ENCODE data around the gene TMEM39A.

Gene TMEM39A, protein sequence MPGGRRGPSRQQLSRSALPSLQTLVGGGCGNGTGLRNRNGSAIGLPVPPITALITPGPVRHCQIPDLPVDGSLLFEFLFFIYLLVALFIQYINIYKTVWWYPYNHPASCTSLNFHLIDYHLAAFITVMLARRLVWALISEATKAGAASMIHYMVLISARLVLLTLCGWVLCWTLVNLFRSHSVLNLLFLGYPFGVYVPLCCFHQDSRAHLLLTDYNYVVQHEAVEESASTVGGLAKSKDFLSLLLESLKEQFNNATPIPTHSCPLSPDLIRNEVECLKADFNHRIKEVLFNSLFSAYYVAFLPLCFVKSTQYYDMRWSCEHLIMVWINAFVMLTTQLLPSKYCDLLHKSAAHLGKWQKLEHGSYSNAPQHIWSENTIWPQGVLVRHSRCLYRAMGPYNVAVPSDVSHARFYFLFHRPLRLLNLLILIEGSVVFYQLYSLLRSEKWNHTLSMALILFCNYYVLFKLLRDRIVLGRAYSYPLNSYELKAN
- total RNA-seq, result 36.0 to 44.1 reads per million in 2 donors

DNA sequence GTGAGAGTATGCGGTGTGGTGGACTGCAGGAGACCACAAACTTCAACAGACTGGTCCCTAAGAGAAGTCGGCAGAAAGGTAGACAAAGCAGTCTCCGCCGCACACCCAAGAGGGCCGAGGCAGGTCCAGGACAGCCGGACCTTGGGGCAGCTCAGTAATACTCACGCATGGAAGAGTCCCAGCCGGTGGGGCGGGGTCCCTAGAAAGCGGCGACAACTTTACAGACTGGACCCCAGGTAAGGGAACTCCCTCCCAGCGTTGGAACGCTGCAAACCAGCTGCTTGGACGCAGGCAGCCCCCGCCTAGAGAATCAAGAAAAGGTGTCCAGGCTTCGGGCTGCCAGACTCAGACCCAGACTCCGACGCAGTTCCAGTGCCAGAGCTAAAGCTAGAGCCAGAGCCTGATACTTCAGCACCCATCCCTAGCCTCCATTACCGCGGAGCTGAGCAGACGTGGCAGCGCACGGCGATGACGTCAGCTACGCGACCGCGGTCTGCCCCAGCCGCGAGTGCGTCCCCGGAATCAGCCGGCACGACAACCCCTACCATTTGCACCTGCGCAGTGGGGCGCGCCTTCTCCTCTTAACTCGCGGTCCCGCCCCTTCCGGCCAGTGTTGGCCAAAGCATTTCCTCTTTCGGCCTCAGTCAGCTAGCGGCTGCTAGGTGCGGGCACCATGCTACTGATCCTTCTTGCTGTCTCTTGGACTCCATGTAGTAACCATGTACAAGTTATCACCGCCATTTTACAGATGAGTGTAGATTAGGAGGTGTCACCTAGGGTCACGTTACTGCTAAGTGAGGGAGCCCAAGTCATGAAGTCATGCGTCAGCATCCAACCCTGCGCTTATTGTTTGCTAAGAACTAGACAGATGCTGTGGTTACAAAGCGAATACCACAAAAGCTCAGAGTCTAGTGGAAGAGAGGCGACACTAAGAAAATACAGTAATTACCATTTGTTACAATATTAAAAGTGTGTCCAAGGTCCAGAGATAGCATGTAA, at the start of gene TMEM39A:
TMEM39A (minus strand) TSS at position 445 of the 999 bp plus-strand sequence. CDS start 1,541 bp downstream, outside the sequence.
- peak; percentile 99 for DNase-seq

DNA sequence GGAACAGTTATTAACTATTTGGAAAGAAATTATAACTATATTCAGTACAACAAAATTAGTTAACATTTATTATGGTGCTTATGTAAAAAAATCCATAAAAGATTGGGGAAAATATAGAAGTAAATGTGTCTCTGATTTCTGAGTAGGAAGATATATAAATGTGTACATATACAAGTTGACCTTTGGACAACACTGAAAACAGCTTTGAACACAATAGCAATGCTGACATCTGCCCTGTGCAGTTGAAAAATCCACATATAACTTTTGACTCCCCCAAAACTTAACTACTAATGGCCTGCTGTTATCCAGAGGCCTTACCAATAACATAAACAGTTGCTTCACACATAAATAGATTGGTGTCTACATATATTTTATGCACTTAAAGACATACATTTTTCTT, 47.3 kb upstream of the TMEM39A start:
- DNase-seq, result no peak

DNA sequence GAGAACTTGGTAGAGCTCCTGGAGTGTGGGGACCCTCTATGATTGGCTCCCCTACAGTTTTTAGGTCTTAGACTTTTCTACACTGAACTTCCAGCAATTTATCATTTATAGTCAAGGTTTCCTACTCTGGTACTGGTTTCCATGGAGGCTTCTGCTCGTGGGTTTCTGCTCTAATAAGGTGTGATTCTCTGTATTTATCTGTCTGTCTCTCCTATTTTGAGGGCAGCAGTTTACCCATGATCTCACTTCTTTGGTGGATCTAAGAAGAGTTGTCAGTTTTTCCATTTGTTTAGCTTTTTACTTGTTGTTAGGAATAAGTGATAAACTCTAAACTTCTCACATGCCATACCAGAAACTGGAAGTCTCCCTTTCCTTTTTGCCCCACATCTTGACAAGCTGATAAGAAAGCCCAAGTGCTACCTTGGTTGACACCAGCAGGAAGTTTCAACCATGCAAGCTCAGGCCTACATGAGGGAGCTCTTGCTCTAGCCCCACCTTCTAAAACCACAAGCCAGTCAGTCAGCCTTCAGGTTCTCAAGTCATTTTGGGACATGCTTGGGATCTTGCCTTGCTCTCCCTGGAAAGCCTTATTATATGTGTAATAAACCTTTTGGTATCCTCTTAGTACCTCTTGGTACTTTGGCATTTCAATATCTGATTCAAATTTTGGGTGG, 44.9 kb upstream of the TMEM39A start:
- no peak for DNase-seq

DNA sequence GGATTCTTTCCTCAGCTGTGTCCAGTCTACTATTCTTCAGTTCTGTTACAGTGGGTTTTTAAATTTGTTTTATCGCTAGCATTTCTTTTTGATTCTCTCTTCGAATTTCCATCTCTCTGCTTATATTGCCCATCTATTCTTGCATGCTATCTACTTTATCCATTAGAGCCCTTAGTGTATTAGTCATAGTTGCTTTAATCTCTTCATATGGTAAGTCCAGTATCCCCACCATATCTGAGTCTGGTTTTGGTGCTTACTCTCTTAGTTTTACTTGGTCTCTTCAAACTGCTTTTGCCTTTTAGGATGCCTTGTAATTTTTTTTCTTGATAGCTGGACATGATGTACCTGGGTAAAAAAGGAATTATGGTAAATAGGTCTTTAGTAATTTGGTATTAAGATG, 44.0 kb upstream of the TMEM39A start:
- no peak for DNase-seq

DNA sequence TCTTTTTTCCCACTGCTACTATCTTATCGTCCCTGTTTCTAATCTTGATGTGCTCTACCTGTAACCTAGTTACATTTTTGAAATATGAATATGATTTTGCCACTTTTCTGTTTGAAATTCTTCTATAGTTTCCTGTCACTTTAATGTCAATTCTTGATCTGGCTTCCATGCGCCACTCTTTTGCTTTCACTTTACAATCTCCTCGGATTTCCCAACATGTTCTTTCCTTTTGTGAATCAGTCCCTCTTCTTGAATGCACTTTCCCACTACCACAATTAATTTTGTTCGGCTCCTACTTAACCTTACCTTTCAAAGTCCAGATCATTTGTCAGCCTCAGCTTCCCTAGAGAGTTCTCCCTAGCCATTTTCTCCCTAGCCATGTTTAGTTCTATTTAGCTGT, 43.2 kb upstream of the TMEM39A start:
- DNase-seq, result no peak

DNA sequence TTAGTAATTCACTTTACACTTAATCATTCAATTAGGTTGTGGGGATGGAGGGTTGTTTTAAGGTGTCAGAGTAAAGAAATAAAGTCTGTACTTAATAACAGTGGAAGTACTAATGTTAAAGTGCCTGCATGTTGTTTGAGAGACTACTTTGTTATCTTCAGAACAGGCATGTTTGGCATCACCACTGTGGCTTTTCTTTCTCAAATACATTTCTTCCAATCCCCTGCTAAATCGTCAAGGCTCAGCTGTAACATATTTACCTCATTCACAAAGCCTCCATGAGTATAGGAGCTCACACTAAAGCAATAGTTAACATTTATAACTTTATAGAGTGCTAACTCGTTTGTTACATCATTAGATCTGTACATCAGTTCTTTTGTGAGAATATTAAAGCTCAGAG, 37.5 kb upstream of the TMEM39A start:
- DNase-seq, result no peak

DNA sequence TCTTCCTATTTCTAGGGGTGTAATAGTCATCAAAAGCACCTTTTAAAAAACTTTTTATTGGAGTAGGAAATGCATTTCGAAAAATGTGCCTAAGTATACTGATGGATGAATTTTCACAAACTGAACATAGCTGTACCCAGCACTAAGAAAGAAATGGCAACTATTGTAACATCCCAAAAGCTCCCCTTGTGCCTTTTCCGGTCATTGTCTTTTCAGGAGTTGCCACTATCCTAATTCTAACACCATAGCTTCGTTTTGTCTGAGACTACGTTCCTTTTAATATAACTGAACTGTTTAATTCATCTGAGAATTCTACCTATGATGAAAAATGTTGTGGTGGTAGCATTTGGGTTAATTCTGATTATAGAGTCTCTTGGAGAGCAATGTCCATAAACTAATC, 36.9 kb upstream of the TMEM39A start:
- no peak for DNase-seq

DNA sequence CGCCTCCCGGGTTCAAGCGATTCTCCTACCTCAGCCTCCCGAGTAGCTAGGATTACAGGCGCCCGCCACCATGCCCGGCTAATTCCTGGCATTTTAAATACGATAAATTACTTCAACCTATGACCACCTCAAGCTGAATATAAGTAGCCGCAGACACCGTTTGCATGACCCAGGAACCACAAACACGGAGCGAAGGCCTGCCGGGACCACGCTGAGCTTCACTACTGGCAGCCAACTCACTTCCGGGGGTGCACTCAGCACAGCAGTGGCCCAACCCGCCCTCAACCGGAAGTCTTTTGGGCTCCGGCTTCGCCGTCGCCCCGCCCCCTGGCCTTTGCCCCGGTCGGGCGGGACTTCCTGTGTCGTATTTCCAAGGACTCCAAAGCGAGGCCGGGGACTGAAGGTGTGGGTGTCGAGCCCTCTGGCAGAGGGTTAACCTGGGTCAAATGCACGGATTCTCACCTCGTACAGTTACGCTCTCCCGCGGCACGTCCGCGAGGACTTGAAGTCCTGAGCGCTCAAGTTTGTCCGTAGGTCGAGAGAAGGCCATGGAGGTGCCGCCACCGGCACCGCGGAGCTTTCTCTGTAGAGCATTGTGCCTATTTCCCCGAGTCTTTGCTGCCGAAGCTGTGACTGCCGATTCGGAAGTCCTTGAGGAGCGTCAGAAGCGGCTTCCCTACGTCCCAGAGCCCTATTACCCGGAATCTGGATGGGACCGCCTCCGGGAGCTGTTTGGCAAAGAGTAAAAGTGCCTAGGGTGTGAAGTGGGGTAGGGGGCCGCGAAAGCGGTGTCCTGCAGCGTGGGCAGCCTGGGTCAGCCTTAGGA, 35.0 kb upstream of the TMEM39A start, which contains the start of gene TIMMDC1:
TIMMDC1 (plus strand) TSS at position 362 of the 826 bp plus-strand sequence; CDS start at position 549, 187 bp downstream.
- peak; percentile 88 for DNase-seq

DNA sequence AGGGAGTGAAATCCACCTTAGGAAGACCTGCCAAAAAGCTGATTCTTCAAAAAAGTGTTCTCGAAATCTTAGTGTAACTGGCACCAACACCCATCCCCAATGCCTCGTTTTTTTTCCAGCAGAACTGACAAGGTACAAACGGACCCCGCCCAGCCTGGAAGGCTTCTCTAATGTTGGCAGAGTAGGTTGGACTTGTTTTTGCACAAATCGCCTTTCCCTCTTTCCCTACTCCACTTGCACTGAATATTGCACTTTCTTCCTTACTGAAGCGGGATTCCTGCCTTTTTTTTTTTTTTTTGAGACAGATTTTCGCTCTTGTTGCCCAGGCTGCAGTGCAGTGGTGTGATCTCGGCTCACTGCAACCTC, 34.4 kb upstream of the TMEM39A start:
- DNase-seq, result no peak

DNA sequence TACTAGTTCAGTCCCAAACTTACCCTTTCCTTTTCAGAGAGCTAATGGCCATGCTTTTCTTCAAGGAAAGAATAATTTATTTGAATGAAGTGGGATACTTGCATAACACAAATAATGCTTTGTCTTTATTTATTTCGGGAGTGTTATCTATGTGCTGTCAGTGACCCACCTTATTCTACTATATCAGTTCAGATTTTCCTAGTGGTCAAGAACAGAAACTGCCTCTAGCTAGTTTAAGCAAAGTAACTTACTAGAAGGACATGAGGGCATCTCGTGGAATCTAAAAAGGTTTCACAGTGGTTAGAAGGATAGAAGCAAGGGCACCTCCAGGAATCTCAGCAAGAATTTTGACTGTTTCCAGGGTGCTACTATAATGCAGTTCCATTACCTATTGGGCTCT, 31.2 kb upstream of the TMEM39A start:
- DNase-seq, result no peak

DNA sequence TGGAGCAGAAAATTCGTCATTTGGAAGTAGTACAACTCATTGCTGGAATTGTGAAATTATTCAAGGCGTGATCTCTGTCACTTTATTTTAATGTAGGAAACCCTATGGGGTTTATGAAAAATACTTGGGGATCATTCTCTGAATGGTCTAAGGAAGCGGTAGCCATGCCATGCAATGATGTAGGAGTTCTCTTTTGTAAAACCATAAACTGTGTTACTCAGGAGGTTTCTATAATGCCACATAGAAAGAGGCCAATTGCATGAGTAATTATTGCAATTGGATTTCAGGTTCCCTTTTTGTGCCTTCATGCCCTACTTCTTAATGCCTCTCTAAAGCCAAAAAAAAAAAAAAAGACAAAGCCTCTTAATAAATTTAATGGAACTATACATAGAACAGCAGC, 29.4 kb upstream of the TMEM39A start:
- DNase-seq, result no peak

DNA sequence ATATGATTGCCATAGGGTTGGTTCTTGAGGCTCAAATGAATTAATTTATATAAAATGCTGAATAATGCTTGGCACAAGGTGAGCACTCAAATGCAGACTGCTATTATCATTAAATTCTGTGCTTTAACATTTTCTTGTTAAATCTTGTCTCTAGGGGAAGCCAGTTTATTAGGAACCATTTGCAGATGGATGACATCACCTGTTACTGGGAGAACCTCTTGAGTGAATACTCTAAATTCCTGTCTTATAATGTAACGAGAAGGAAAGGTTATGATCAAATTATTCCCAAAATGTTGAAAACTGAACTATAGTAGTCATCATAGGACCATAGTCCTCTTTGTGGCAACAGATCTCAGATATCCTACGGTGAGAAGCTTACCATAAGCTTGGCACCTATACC, 28.7 kb upstream of the TMEM39A start:
- no peak for DNase-seq

DNA sequence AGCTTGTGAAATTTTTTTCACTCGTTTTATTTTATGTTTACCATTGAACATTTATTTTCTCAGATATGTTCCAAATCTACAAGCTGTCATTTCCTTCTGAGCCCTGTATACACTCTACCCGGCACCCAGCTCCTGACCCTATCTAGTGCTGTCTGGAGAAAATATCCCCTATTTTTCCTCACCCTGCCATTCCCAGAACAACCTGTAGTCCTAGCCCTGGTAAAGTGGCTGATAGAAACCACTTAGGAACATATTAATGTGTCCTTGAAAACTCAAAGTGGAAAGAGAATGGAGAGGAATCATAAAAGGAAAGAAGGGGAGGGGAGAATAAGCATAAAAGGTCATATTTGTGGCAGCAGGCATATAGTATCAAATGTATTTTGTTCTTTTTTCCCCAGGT, 26.7 kb upstream of the TMEM39A start:
- DNase-seq, result no peak

DNA sequence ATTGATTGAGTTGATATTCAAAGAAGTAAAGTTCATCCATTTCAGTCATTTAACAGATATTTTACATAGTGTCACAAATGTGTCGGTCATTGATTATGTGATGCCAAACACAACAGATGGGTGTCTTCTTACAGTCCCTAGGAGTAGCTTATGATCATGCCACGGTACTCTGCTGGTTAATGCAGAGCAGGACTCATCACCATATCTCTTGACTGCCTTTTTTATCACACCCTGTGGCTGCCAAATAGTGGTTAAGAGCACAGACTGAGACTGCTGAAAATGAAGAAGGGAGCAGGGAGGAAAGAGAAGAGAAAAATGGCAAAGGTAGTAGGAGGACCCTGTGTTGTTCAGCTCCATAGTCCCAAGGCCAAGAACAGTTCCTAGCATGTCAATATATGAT, 22.1 kb upstream of the TMEM39A start:
- no peak for DNase-seq

DNA sequence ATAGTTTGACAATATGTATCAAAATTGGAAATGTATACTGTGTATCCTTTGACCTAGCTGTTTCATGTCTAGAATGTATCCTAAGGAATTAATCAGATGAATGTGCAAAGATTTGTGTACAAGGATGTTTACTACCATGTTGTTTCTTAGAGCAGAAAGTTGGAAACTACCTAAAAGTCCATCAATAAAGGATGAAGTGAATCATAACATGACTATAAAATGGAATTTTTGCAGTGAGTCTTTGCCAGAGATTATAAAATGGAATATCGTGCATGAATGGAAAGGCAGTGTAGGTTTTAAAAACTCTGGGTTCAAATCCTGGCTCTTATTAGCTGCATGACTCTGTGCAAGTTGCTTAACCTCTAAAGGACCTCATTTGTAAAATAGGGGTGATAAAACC, 19.7 kb upstream of the TMEM39A start:
- no peak for DNase-seq

DNA sequence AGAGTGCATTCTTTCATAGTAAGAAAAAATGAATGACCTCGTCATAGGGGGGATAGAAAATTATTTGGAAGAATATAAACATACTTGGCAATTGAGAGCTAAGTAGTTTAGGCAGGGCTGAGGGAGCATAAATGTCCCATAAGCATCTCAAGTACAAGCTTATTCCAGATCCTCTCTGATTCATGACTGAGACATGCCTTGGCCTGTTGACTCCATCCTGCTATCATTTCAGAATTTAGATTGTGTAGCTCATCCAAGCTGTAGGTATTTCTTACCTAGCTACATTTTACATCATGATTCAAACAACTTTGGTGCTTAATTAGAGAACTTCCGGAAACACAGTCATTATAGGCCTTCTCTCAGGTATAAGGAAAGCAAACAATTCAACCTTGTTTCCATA, 17.7 kb upstream of the TMEM39A start:
- no peak for DNase-seq

DNA sequence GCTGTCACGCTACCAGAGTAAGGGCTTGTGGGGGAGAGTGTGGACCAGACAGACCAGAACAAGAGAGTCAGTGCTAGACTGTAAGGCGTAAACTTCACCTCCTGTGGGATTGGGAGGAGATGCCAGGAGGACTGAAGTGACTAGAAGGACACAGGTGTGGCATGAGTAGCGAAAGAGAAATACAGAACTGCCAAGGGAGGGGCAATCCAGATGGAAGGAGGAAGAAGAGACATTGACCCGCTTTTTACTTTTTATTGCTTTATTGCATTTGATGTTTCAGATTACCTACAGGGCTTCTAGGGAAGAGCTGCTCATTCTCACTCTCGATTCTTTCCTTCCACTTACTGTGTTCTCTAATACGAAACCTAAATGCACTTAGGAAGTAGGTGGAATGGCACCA, 7.5 kb upstream of the TMEM39A start:
- DNase-seq, result no peak

DNA sequence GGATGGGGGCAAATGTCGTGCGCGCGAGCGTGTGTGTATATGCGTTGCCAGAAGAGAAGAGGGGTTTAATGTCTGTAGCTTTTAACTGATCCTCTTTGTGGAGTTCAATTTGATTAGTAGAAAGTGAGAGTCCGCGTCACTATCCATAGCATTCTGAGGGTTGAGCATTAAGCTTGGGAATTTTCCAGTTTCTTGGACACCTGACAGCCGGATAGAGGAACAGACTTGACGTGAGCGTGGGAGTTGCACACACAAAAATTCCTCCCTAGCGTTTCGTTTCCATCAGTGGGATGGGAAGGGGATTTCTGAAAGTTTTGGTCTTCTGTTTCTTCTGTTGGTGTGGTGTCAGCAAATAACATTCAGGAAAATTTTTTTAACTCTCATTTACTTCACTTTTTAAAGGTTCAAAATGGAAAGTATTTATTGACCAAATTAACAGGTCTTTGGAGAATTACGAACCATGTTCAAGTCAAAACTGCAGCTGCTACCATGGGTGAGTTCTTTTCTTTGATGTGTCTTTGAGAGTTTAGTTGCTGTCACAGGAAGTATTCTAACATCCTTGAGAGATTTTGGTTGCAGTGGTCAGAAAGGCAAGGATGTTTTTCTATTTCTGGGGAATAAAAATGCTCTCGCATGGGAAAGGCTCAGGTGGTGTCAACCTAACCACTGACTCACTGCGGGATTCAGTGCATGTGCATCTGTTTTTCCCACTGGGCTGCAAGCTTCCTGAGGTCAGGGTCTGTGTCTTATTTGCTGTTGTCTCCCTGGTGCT, 6.2 kb upstream of the TMEM39A start:
- DNase-seq, result no peak

DNA sequence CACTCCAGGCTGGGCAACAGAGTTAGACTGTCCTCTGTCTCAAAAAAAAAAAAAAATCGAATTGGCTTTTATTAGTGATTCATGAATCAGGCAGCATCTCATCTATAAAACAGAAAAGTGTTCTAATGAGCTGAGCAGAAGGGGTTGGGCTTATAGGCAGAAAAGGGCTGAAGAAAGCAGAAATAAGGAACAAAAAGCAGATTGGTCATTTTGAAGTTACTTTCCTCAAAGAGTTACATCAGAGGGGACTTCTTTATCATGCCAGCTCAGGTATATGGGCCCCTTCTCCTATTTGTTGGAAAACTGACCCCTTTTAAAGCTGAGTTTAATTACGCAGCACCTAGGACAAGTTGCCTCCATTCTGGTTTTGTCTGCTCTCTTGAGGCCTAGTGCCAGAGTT, 4.6 kb upstream of the TMEM39A start:
- DNase-seq, result no peak

DNA sequence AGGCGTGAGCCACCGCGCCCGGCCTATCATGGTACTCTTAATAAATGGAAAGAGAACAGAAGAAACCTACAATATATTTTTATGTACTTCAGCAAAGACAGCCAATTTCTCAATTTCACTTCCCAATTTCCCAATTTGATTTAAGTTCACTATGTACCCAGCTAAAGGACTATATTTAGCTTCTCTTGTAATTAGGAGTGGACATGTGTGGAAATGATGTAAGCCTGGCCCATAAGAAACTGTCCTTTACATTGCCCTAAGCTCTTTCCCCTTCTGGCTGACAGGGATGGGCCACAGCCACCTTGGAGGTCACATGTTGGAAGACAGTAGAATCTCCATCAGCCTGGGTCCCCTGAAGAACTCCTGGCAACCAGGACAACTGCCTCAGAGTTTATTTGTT, 6.2 kb downstream of the TMEM39A start:
- DNase-seq, result no peak

DNA sequence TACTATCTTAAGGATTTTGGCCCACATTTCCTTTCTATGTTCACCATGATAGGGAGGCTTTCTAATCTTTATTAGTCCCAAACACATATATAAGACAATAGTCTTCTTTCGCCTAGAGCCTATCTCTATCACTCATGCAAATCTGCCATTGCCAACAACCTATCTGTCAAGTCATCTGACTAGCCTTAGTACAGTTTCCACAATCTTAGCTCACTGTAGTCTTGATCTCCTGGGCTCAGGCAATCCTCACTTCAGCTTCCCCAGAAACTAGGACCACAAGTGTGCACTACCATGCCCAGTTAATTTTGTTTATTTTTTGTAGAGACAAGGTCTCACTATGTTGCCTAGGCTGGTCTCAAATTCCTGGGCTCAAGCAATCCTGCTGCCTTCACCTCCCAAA, 6.9 kb downstream of the TMEM39A start:
- DNase-seq, result no peak

Measured in activated gamma-delta T cell (primary cell).